Prostate gland (tissue), 2 donors: Measurements from ENCODE around the gene SMU1. TPM values are rescaled to one million over a fixed set of nuclear protein-coding genes. Genes with fewer than 3 reads are reported as not detected.

Experiments used
- DNase-seq: peaks from one replicate; pipeline ENCODE4 v3.0.0-alpha.2; 2019; ENCODE audit warnings: low spot score
- H3K27ac ChIP-seq, 2 donors: fragments of 200-600 bp; sonication (generic); 2 replicates each; pipeline ENCODE4 v1.5.1; 2017 to 2019
- H3K27me3 ChIP-seq: fragments of 200-600 bp; sonication (generic); replicated peaks from 2 replicates; pipeline ENCODE4 v1.5.1; 2019; ENCODE audit not compliant: insufficient read depth
- H3K36me3 ChIP-seq, 2 donors: fragments of 200-600 bp; sonication (generic); 1 replicate in 1 of 2; 2 replicates in 1 of 2; pipeline versions ENCODE4 v1.5.1 to v1.8.1; 2017 to 2019
- H3K4me1 ChIP-seq: fragments of 200-600 bp; sonication (generic); replicated peaks from 2 replicates; pipeline ENCODE4 v1.5.1; 2019
- H3K4me3 ChIP-seq, 2 donors: fragments of 200-600 bp; sonication (generic); 2 replicates each; pipeline ENCODE4 v1.5.1; 2017 to 2019
- H3K9me3 ChIP-seq: fragments of 200-600 bp; sonication (generic); 2 replicates; pipeline ENCODE4 v1.5.1; 2017
- CTCF ChIP-seq, 4 experiments: fragments of 200-600 bp in 2 of 4; fragments of 450-650 bp in 2 of 4; sonication (generic) in 2 of 4; IDR thresholded peaks; 1 replicate in 3 of 4; 2 replicates in 1 of 4; pipeline ENCODE4 v1.5.1; 2016 to 2019; ENCODE audit warnings: antibody characterized with exemption in 4 of 4, mild to moderate bottlenecking in 2 of 4, moderate library complexity in 2 of 4
- POLR2A ChIP-seq: fragments of 450-650 bp; IDR thresholded peaks from one replicate; pipeline ENCODE4 v1.6.1; 2016; ENCODE audit warnings: antibody characterized with exemption, mild to moderate bottlenecking
- POLR2AphosphoS5 ChIP-seq: sonication (generic); formaldehyde crosslinking; IDR thresholded peaks from one replicate; pipeline ENCODE4 v1.6.1; 2017; ENCODE audit warnings: antibody characterized with exemption
- WGBS: methylation state at CpG from one replicate; pipeline ENCODE4 v1.1.5; 2018; 5-methylcytosine and 5-hydroxymethylcytosine counted together
- intact Hi-C: fragments of 100-400 bp; cut with DNase I; formaldehyde crosslinking; loops from one replicate; pipeline ENCODE4 v1.14.2; 2022
- total RNA-seq, 2 donors: library from RNA; depleted of rRNA; stranded (reverse); fragments of >200 nt; gene quantifications; one replicate each; pipeline ENCODE4 v1.1.0, GENCODE V29; 2016

Gene SMU1
- total RNA-seq, 2 donors from 2014 or later: 18.4 to 19.1 TPM

- Histone ChIP-seq H3K4me1 (no peaks in the 10 kb centered on the region), H3K27me3 (no peaks in the 10 kb centered on the region), H3K27ac (peak overlapping the region; percentile 59 to 73), H3K4me3 (no peak overlapping the region), H3K36me3 (no peaks in the 10 kb centered on the region), H3K9me3 (no peaks in the 10 kb centered on the region)
- WGBS: 15% methylated on average over 9 of the region's 9 CpGs
- DNase-seq: peak; percentile 79
- intact Hi-C loops: loop anchor here (5.0 kb wide), 1 partner anchor 86 kb away; the partner anchor contains the start of gene B4GALT1
- TF ChIP-seq POLR2A (no peak), CTCF (IDR thresholded peaks at IDR 0.05) (peak; percentile 40 to 93 (median 84)), POLR2AphosphoS5 (peak; percentile 88)
Measured at GRCh38 chr9:33081128-33081851, 4.8 kb upstream of the SMU1 start.

- H3K9me3 ChIP-seq: no peaks in the 10 kb centered on the region
- WGBS: 43% methylated on average over 6 of the region's 6 CpGs
- intact Hi-C loops: loop anchor here (5.0 kb wide), 1 partner anchor 87 kb away; the partner anchor contains the start of gene B4GALT1
- no peaks in the 10 kb centered on the region for H3K4me1 ChIP-seq
- H3K36me3 ChIP-seq: no peaks in the 10 kb centered on the region
- H3K27ac ChIP-seq: peak overlapping the region; percentile 59 to 73
- no peak for TF ChIP-seq POLR2A
- peak; percentile 72 for TF ChIP-seq POLR2AphosphoS5
- H3K27me3 ChIP-seq: no peaks in the 10 kb centered on the region
- H3K4me3 ChIP-seq: no peak overlapping the region
- peak; percentile 59 for DNase-seq
Measured at GRCh38 chr9:33080534-33080933, 4.1 kb upstream of the SMU1 start.

GRCh38 chr9:33068991-33069390 is 7.5 kb downstream of the SMU1 start:
- peak overlapping the region; percentile 3 to 43 for H3K27ac ChIP-seq
- H3K27me3 ChIP-seq: no peaks in the 10 kb centered on the region
- 41% methylated on average over 1 of the region's 1 CpG for WGBS
- no peak overlapping the region for H3K4me3 ChIP-seq
- no peak for TF ChIP-seq CTCF (IDR thresholded peaks at IDR 0.05)
- no peak for TF ChIP-seq POLR2A
- TF ChIP-seq POLR2AphosphoS5: no peak
- H3K9me3 ChIP-seq: no peaks in the 10 kb centered on the region
- DNase-seq: no peak
- intact Hi-C loops: no loop called here
- H3K4me1 ChIP-seq: peaks cover 6% of the 10 kb centered on the region
- peaks cover 0 to 12% of the 10 kb centered on the region in 2 donors for H3K36me3 ChIP-seq

- Histone ChIP-seq H3K9me3 (no peaks in the 10 kb centered on the region), H3K27ac (no peak overlapping the region), H3K4me1 (peaks cover 4% of the 10 kb centered on the region), H3K27me3 (no peaks in the 10 kb centered on the region), H3K36me3 (peaks cover 6 to 12% of the 10 kb centered on the region in 2 donors), H3K4me3 (no peak overlapping the region)
- 90% methylated on average over 5 of the region's 5 CpGs for WGBS
- no peak for TF ChIP-seq CTCF (IDR thresholded peaks at IDR 0.05)
- TF ChIP-seq POLR2A: no peak
- no peak for TF ChIP-seq POLR2AphosphoS5
- intact Hi-C loops: no loop called here
- DNase-seq: no peak
Measured at GRCh38 chr9:33065157-33066076, 11.1 kb downstream of the SMU1 start.

GRCh38 chr9:33051144-33051543 is 25.3 kb downstream of the SMU1 start:
- Histone ChIP-seq H3K9me3 (no peaks in the 10 kb centered on the region), H3K4me1 (no peaks in the 10 kb centered on the region), H3K27me3 (no peaks in the 10 kb centered on the region), H3K36me3 (peaks cover 0 to 17% of the 10 kb centered on the region in 2 donors), H3K27ac (no peak overlapping the region), H3K4me3 (no peak overlapping the region)
- 90% methylated on average over 4 of the region's 4 CpGs for WGBS
- TF ChIP-seq POLR2A (no peak), CTCF (IDR thresholded peaks at IDR 0.05) (no peak), POLR2AphosphoS5 (no peak)
- DNase-seq: no peak
- intact Hi-C loops: no loop called here
